Lower leg skin (tissue), 4 donors: ENCODE measurements around the gene MILR1. TPM values are rescaled to one million over a fixed set of nuclear protein-coding genes. Genes with fewer than 3 reads are reported as not detected.

ENCODE experiments used
- DNase-seq, 2 donors: peaks; one replicate each; pipeline ENCODE4 v3.0.0-alpha.2; 2019; ENCODE audit warnings: low spot score in 2 of 2
- H3K4me3 ChIP-seq: fragments of 200-600 bp; sonication (generic); 2 replicates; pipeline ENCODE4 v1.5.1; 2017; ENCODE audit warnings: mild to moderate bottlenecking, low read depth; ENCODE audit not compliant: poor library complexity, severe bottlenecking
- CTCF ChIP-seq, 3 donors: fragments of 450-650 bp; IDR thresholded peaks; one replicate each; pipeline ENCODE4 v1.5.1; 2016; ENCODE audit warnings: antibody characterized with exemption in 3 of 3, mild to moderate bottlenecking in 3 of 3, moderate library complexity in 2 of 3
- POLR2A ChIP-seq, 2 donors: fragments of 450-650 bp; IDR thresholded peaks; one replicate each; pipeline ENCODE4 v1.6.1; 2016 to 2017; ENCODE audit warnings: antibody characterized with exemption in 2 of 2, mild to moderate bottlenecking in 1 of 2, moderate library complexity in 1 of 2
- WGBS, 2 donors: methylation state at CpG; one replicate each; pipeline ENCODE4 v1.1.5; 2018; 5-methylcytosine and 5-hydroxymethylcytosine counted together
- intact Hi-C: fragments of 100-400 bp; cut with DNase I; formaldehyde crosslinking; loops from one replicate; pipeline ENCODE4 v1.15.0; 2023; ENCODE audit warnings: low total_unique reads
- total RNA-seq, 4 donors: library from RNA; depleted of rRNA; stranded (reverse); fragments of >200 nt; gene quantifications; one replicate each; pipeline ENCODE4 v1.1.0, GENCODE V29; 2016

Gene MILR1
- total RNA-seq, 4 donors from 2014 or later, result 1.8 TPM; not detected in 3

- DNase-seq, result peak; percentile 84 to 98
- no peak for TF ChIP-seq POLR2A (IDR thresholded peaks at IDR 0.05)
- peak in 1 of 3 donors; percentile 21 for TF ChIP-seq CTCF (IDR thresholded peaks at IDR 0.05)
- 1 to 2% methylated on average over 50 of the region's 50 CpGs for whole genome bisulfite sequencing, 2 donors
- peak within 1 kb of the TSS; percentile 62 for H3K4me3 ChIP-seq
- intact Hi-C loops, result no loop called here
These were observed 48.1 kb downstream of the MILR1 start, which contains the start of gene POLG2 for GRCh38 chr17:64496786-64497564. POLG2 (minus strand) TSS chr17:64497054; CDS start chr17:64496968, 86 bp downstream.

GRCh38 chr17:64497565-64498035 is 48.7 kb downstream of the MILR1 start:
- intact Hi-C loops, result no loop called here
- WGBS, 2 donors, result 53 to 65% methylated on average over 4 of the region's 4 CpGs
- no peak for TF ChIP-seq POLR2A (IDR thresholded peaks at IDR 0.05)
- TF ChIP-seq CTCF (IDR thresholded peaks at IDR 0.05), result no peak

GRCh38 chr17:64498308-64499203 is 49.6 kb downstream of the MILR1 start:
- no peak for DNase-seq
- H3K4me3 ChIP-seq, result no peak overlapping the region
- TF ChIP-seq POLR2A (IDR thresholded peaks at IDR 0.05), result no peak
- no peak for TF ChIP-seq CTCF (IDR thresholded peaks at IDR 0.05)
- WGBS, 2 donors, result 59 to 63% methylated on average over 7 of the region's 7 CpGs
- intact Hi-C loops, result no loop called here

More at GRCh38 chr17:64497565-64498035, 48.7 kb downstream of the MILR1 start:
- no peak overlapping the region for H3K4me3 ChIP-seq
- DNase-seq, result no peak

GRCh38 chr17:64499805-64500486 is 51.0 kb downstream of the MILR1 start:
- 80 to 84% methylated on average over 6 of the region's 6 CpGs for WGBS, 2 donors
- no peak for TF ChIP-seq CTCF (IDR thresholded peaks at IDR 0.05)
- no peak for TF ChIP-seq POLR2A (IDR thresholded peaks at IDR 0.05)
- DNase-seq, result no peak
- H3K4me3 ChIP-seq, result no peak overlapping the region
- intact Hi-C loops, result no loop called here

GRCh38 chr17:64500487-64500859 is 51.6 kb downstream of the MILR1 start:
- no peak for TF ChIP-seq CTCF (IDR thresholded peaks at IDR 0.05)
- no peak overlapping the region for H3K4me3 ChIP-seq

More at GRCh38 chr17:64500487-64500859, 51.6 kb downstream of the MILR1 start:
- no peak for DNase-seq
- intact Hi-C loops, result no loop called here
- WGBS, 2 donors, result 86 to 89% methylated on average over 8 of the region's 8 CpGs
